ENCODE measurements around the gene RCCD1.

The RCCD1 gene

DNA sequence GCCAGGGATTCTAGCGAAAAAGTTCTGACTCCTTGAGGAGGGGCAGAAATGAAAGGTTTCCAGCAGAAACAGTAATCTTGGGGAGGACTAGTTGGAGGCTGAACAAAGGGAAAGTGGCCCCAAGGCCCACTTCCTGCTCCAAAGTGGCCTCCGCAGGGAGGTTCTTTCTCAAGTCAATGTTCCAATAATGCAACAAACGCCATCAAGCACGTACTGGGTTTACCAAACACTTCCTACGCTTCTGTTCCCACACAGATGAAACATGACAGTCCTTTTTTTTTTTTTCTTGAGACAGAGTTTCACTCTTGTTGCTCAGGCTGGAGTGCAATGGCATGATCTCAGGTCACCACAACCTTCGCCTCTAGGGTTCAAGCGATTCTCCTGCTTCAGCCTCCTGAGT, 9.6 kb upstream of the RCCD1 start:
- no peak for DNase-seq (ENCODE audit: low spot score)

DNA sequence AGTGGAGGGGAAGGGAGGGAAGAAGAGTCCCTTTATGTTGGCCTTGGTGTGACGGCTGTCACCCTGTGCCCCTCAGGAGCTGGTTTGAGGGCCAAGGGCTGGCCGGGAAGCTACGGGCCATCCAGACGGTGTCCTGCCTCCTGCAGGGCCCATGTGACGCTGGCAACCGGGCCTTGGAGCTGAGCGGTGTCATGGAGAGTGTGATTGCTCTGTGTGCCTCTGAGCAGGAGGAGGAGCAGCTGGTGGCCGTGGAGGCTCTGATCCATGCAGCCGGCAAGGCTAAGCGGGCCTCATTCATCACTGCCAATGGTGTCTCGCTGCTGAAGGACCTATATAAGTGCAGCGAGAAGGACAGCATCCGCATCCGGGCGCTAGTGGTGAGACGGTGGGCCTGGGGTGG, 8.1 kb upstream of the RCCD1 start:
- no peak for DNase-seq (ENCODE audit: low spot score)

DNA sequence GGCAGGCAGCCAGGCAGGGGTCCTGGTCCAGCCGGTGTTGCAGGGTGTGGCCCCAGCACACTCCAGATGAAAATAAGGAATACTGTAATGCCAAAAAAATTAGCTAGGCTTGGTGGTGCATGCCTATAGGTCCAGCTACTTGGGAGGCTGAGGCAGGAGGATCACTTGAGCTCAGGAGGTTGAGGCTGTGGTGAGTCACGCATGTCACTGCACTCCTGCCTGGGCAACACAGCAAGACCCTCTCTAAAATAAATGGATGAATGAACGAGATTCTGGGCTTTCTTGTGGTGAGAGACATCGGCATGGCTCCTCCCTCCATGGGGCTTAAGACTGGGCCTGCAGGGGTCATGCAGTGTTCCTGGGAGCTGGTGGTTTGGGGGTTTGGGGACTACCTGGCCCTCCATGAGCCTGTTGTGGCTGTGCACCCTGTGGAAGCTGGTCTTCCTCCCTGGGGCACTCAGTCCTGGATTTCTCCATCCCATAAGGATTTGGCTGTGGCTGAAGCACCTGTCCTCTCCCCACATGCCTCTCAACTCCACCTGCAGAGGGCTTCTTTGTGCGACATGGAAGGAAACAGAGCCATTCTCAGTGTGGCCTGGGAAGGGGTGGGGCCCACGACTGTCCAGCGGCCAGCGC, 7.6 kb upstream of the RCCD1 start:
- no peak for DNase-seq (ENCODE audit: low spot score)

DNA sequence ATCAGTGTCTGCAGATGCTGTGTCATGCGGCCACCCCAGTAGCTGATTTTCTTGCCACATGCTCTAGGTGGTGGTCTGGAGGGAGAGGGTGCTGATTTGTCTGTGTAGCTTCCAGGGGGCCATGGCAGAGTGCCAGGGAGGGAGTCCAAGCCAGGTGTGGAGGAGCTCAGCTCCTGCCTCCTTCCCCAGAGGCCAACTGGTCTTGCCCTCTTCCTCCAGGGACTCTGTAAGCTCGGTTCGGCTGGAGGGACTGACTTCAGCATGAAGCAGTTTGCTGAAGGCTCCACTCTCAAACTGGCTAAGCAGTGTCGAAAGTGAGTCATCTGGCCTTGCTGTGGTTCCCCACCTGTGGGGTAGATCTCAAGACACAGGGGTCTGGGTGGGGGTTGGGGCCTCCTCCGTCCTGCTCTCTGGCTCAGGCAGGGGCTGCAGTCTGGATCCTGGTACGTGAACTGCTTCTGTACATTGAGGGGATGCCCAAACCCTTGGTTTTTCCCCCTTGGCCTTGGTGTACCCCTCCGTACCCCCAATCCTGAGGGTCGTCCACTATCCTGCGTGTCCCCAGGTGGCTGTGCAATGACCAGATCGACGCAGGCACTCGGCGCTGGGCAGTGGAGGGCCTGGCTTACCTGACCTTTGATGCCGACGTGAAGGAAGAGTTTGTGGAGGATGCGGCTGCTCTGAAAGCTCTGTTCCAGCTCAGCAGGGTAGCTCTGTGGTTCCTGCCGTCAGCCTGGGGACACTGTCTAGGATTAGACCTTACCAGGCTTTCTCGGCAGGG, 6.9 kb upstream of the RCCD1 start:
- no peak for DNase-seq (ENCODE audit: low spot score)

DNA sequence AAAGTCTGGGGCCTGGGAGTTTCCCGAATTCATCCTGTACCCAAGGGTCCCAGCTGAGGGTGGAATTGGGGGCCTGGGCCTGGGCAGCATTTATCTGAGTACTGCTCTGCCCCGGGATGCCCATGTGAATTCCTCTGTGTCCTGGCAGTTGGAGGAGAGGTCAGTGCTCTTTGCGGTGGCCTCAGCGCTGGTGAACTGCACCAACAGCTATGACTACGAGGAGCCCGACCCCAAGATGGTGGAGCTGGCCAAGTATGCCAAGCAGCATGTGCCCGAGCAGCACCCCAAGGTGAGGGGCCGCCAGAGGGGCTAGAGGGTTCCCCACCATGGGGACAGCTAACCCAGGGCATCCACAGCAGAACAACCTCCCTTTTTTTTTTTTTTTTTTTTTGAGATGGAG, 6.2 kb upstream of the RCCD1 start:
- no peak for DNase-seq (ENCODE audit: low spot score)

DNA sequence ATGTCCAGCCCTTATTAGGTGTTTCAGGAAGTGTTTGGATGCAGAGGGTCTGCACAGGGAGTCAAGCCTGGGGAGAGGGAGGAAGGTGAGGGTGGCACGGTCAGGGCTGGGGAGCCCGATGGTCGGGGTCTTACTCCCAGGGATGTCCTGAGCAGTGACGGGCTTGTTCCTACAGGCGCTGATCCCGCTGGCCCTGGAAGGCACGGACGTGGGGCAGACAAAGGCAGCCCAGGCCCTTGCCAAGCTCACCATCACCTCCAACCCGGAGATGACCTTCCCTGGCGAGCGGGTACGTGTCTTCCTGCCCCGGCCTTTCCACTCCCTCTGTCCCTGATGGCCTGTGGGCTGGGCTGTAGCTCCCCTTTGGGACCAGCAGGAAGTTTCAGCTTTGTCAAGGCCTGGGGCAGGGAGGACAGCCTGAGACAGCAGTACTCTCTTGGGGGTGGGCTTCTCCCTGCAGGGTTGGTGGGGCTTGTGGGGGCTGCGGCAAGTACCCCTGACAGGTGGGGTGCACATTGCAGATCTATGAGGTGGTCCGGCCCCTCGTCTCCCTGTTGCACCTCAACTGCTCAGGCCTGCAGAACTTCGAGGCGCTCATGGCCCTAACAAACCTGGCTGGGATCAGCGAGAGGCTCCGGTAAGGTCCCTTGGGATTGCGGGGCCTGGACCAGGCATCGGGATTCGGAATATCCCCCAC, 4.6 kb upstream of the RCCD1 start:
- DNase-seq (ENCODE audit: low spot score), result no peak

DNA sequence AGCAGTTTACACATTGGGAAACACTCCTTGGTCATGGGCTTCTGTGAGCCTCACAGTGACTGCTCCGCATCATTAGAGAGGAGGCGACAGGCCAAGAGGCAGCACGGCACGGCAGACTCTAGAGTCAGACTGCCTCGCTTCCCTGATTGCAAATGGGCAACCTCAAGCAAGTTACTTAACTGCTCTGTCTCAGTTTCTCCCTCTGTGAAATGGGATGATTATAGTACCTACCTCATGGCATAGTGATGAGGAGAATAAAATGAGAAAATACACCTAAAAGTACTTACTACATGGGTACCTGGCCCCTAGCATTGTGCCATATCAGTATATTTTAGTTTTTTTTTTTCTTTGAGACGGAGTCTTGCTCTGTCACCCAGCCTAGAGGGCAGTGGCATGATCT, 4.0 kb upstream of the RCCD1 start:
- DNase-seq (ENCODE audit: low spot score), result no peak

DNA sequence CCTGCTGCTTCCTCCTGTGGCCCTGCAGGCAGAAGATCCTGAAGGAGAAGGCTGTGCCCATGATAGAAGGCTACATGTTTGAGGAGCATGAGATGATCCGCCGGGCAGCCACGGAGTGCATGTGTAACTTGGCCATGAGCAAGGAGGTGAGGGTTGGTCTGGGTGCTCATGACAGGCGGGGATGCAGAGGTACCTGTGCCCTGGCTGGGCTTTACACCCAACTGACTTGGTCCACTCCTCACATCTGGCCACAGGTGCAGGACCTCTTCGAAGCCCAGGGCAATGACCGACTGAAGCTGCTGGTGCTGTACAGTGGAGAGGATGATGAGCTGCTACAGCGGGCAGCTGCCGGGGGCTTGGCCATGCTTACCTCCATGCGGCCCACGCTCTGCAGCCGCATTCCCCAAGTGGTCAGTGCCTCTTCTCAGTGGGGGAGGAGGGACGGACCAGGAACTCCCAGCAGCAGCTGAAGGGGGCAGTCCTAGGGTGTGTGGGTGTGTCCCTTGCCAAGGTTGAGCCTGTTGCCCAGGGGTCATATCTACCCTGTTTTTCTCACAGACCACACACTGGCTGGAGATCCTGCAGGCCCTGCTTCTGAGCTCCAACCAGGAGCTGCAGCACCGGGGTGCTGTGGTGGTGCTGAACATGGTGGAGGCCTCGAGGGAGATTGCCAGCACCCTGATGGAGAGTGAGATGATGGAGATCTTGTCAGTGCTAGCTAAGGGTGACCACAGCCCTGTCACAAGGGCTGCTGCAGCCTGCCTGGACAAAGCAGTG, 1.6 kb upstream of the RCCD1 start:
- DNase-seq (ENCODE audit: low spot score), result no peak

DNA sequence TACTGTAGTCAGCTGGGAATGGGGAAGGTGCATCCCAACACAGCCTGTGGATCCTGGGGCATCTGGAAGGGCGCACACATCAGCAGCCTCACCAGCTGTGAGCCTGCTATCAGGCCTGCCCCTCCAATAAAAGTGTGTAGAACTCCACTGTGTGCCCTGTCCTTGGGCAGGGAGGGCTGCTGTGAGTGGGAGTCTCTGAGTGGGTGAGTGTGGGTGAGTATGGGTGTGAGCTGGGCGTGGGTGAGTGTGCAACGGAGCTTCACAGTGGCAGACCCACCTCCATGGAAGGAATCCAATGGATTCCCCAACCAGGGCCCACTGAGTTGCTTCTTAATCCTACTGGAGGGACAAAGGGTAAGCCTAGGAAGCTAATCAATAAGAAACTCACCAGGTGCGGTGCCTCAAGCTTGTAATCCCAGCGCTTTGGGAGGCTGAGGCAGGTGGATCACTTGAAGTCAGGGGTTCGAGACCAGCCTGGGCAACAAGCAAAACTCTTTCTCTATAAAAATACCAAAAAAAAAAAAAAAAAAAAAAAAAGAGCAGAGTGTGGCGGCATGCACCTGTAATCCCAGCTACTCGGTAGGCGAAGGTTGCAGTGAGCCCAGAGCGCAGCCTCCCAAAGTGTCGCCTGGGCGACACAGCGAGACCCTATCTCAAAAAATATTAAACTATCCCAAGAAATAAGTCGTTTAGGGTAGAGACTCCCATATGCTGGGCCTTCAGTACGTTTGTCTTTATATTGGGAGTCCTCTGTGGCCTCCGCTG, 555 bp upstream of the RCCD1 start:
- DNase-seq (ENCODE audit: low spot score), result no peak

DNA sequence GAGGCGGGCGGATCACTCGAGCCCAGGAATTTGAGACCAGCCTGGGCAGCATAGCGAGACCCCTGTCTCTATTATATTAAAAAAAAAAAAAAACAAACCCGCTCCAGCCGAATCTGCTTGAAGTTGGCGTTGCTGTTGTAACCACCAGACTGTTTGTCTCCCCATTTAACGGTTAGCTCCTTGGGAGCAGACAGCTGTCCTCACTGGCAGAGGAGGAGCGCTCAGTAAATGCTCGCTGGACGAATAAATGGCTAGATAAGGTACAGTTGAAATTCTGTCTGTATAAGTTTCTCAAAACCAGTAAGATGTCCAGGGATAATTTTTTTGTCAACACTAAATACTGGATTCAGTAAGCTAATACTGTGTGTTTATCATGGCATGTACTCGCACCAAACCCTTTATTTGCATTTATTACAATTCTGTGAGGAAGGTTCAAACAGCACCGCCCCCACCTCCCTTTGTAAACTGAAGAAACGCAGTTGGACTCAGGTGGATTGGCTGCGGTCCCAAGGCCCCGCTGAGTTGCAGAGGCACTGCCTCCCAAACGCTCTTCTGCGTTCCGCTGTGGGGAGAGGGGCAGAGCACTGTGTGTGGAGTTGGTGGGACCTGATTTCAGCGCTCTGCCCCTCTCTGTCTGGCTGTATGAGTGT, 1.1 kb downstream of the RCCD1 start:
- DNase-seq (ENCODE audit: low spot score), result peak; percentile 60

DNA sequence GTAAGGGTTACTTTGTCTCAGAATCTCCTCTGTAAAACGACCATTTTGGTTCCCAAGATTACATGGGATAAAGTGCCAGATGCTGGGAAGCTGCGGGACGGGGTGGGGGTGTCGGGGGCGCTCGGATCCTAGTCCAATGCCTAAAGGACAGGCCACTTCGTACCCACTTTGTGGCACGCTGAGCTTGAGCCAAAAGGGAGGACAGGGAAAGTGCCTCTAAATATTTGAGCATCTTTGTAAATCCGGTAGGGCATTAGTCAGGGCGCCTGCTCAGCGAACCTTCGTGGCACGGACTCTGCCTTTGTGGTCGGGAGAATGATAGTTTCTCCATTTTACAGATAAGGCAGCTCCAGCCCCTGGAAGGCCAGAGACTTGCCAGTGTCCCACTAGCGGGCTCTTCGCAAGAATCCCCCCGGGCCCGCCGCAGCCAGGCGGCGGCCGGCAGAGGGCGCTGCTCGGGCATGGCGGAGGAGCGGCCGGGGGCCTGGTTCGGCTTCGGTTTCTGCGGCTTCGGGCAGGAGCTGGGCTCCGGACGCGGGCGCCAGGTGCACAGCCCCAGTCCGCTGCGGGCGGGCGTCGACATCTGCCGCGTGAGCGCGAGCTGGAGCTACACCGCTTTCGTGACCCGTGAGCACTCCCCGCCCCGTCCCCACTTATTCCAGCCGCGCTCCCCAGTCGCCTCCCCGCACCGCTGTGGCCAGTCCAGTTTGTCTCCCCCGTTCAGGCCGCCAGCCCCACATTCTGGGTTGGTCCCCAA, 1.8 kb downstream of the RCCD1 start:
- DNase-seq (ENCODE audit: low spot score), result peak; percentile 78

DNA sequence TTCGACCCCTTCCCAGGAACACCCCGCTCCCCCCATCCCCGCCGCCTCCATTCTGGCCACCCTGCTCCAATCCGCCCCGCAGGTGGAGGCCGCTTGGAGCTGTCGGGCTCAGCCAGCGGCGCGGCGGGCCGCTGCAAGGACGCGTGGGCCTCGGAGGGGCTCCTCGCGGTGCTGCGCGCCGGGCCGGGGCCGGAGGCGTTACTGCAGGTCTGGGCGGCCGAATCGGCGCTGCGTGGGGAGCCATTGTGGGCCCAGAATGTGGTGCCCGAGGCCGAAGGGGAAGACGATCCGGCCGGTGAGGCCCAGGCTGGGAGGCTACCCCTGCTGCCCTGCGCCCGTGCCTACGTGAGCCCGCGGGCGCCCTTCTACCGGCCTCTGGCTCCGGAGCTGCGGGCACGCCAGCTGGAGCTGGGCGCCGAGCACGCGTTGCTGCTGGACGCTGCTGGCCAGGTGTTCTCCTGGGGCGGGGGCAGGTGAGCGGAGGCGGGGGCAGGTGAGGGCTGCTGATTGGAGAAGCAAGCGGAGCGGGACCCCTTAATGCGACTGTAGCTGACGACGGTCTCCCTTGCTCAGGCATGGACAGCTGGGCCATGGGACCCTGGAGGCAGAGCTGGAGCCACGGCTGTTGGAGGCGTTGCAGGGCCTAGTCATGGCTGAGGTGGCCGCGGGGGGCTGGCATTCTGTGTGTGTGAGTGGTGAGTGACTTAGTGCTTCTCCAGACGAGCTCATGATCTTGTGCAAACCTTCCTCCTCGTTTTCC, 2.5 kb downstream of the RCCD1 start:
- DNase-seq (ENCODE audit: low spot score), result peak; percentile 80

DNA sequence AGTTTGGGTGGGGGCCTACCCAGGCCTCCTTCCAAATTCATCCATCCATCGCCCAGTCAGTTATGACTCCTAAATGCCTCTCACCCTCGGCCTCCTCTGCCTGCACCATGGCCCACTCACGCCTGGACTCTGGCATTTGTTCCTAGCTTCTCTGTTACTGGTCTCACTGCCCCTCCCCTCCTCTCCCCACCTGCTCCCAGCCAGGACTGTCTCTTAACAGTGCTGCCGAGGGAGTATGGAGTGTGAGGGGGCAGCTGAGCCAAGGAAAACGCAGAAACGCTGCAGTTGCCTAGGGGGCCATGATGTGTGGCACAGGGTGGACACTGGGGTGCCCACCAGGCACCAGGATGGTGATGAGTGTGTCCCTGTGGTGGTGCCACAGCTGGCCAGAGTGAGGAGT, 3.1 kb downstream of the RCCD1 start:
- no peak for DNase-seq (ENCODE audit: low spot score)

DNA sequence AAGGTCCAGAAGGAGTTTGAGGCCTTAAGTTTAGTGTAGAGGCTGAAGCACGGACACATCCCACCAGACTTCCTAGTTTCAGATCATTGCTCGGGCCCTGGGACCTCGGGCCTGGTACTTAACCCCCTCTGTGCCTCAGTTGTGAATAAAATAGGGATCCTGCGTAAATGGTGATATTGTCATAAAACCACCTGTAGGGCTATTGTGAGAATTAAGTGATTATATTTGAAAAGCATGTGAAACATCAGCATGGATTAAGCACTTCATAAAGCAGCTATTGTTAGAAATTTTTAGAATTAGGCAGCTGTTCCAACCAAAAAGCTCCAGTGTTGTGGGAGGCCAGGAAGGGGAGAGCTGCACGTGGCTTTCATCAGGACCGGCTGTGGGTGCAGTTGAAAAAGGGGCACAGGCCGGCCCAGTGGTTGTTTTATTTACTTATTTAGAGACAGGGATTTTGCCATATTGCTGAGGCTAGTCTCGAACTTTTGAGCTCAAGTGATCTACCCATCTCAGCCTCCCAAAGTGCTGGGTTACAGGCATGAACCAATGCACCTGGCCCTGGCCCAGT, 4.4 kb downstream of the RCCD1 start:
- DNase-seq (ENCODE audit: low spot score), result no peak

DNA sequence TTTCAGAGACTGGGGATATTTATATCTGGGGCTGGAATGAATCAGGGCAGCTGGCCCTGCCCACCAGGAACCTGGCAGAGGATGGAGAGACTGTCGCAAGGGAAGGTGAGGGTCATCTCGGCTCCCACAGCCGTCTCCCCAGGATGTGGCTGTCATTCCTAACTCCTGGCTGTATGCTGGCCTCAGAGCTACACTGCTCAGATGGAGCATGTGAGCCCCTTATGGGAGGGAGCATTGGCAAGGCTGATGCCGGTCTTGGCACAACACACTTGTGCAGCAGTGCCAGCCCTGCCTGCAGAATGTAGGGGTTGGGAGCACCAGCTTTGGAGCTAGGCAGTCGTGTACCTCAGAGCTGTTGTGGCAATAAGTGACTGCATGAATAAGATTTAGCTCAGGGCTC, 5.2 kb downstream of the RCCD1 start:
- DNase-seq (ENCODE audit: low spot score), result no peak

DNA sequence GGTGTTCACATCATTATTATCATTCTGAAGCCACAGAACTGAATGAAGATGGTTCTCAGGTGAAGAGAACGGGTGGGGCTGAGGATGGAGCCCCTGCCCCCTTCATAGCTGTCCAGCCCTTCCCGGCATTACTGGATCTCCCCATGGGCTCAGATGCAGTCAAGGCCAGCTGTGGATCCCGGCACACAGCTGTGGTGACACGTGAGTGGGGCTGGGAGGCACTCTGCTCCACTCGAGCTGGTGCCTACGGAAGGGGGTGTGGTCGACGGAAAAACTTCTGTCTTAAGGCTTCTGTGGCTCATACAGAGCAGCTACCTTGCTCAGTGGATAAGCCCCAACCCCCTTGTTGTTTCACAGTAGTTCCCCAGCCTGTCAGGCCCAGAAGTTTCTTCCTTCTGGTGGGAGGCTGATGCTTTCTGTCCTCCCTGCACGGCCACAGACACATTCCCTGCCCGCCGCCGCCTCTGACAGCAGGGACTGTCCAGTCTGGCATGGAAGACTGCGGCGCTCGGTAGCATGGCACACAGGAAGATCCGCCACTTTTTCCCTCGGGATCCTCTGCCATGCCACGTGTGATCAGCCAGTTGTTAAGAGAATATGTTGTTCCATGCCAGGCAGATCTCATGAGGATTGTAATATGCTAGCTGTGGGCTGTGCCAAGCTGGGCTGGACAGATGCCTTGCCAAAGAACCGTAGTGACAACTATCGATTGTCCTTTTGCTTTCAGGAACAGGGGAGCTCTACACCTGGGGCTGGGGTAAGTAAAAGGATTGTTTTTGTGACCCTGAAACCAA, 5.8 kb downstream of the RCCD1 start:
- DNase-seq (ENCODE audit: low spot score), result no peak

DNA sequence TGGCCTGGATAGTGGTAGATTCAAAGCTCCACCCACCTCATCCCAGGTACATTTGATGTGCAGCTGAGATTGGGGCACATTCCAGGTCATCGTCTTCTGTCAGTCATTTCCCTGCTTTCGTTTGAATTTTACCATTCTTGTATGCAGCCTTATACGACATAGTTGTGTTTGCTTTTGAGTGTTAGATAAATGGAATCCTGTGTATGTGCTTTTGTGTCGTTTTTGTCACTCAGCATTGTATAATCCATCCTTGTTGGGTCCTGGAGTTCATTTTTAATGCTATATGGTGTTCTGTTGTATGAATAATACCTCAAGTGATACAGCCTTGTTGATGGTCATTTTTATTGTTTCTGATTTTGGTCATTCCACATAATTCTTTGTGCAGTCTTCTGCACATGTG, 7.3 kb downstream of the RCCD1 start:
- no peak for DNase-seq (ENCODE audit: low spot score)

DNA sequence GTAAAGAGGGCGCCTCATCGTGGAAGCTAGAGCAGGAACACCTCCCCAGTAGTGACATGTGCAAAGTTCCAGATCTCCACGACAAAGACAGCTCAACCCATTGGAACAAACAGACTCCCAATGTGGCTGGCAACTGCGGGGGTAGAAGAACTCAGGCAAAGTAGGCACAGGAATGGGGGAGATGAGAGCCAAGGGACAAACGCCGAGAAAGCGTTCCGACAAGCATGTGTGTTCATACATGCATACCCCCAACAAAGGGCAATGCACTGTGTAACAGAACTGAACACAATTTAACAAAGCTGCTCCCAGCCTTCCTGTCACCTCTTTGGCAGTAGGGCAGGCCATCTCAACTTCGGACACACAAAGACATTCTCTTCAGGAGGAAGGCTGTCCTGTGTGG, 11.6 kb downstream of the RCCD1 start:
- no peak for DNase-seq (ENCODE audit: low spot score)

DNA sequence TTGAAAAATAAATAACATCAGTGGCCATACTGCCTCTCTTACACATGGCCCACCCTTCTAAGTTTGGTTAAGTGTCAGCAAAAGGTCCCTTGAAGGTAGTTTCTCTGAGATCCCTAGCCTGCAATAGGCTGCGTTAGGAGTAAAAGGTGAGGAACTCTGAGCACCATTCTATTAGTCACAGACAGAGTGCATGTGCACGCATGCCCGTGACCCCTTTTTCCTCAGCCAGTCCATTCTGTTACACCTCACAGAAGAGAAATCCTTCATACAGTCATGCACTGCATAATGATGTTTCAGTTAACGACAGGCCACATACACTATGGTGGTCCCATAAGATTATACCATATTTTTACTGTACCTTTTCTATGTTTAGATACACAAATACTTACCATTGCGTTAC, 12.5 kb downstream of the RCCD1 start:
- no peak for DNase-seq (ENCODE audit: low spot score)
